ENCODE measurements around the gene EXOC2. TPM values are rescaled to one million over a fixed set of nuclear protein-coding genes. Genes with fewer than 3 reads are reported as not detected.
A peak's percentile ranks its signal among the peaks of the same experiment; 100 is the strongest.
"Not testable (repeated sequence)": the region's sequence is repeated elsewhere in the genome, so short reads cannot be mapped to it uniquely, and the experiment has no call there.

EXOC2 gene
- total RNA-seq, 1 experiment from 2014 or later: 62.2 TPM

DNA sequence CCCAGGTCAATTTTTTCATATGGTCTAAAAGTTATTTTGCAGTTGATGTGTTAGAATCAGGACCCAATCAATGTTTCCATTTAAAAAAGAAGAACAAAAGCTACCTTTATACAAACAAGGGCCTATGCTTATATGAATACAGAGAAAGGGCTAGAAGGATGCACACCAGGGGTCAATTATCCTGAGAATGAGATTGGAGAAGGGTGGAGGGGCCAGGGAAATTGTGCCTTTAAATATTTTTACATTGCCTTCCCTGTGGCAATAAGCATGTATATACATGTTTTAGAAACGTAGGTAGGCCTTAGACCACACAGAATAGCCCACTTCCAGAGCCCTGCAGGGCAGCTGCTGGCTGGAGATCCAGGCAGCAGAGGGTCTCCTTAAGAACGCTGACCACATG lies 12.7 kb downstream of the EXOC2 start:
- no peak for DNase-seq (ENCODE audit: low read depth)

DNA sequence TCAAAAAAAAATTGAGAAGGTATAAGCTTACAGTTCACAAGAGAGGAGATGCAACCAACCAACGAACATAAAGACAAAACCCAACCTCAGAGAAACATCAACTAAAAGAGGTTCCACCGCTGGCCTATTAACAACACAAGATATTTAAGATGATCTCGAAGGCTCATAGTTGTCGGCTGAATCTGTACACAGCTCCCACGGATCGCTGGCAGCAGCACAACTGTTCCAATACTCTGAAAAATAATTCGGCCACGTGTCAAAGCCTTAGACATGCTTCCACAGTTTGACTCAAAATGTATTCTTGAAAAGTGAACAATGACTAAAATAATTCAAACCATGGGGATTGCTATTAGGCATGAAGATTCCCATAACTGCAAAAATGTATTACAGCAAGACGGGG lies 13.7 kb downstream of the EXOC2 start:
- DNase-seq (ENCODE audit: low read depth): no peak

DNA sequence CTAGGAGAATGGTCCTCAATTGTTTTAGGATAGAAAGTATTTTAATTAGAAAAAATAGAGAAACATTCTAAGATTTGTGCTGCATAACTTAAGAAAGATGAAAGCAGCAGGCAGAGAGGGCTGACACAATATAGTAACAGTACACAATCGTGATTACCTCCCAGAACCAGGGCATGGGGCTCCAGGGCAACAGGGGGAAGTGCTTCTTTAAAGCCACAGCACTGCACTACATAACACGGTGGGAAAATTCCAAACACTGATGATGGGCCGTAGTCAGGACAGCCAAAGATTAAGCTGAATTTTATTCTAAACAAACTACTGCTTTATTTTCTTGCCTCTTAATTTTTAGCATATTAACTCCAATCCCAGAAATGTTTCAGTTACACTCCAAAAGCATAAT lies 14.4 kb downstream of the EXOC2 start:
- no peak for DNase-seq (ENCODE audit: low read depth)

DNA sequence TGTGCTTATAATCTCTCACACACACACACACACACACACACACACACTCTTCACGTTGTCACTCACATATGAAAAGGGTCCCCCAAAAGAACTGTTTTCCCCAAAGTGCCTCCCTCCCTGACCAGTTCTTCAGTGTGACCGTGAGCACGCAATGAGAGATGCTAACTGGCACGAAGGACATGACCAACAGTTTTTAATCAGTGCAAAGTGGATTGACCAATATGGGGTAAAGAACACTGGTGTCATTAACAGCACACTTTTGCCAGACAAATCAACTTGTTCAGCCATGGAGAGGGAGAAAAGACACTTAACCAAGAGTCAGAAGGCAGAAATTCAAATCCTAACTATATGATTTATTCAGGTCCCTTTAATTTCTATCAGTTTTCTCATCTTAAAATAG lies 15.0 kb downstream of the EXOC2 start:
- DNase-seq (ENCODE audit: low read depth): no peak

DNA sequence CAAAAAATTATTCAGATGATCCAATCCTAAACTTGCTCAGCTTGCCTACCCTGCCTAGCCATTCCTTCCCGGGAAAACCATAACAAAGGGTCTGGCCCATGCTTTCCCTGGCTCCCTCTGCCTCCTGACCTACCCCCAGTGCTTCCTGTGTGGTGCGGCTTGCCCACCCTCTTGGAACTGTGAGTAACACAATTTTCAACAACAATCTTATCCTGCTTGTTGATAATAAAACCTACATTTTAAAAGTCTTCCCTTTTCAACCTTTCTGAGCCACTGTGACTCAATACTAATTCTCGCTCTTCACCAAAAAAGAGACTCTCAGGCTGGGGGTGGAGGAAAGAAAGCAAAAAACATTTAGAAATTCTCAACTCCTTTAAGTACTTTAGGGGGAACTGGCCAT lies 18.0 kb downstream of the EXOC2 start:
- no peak for DNase-seq (ENCODE audit: low read depth)

DNA sequence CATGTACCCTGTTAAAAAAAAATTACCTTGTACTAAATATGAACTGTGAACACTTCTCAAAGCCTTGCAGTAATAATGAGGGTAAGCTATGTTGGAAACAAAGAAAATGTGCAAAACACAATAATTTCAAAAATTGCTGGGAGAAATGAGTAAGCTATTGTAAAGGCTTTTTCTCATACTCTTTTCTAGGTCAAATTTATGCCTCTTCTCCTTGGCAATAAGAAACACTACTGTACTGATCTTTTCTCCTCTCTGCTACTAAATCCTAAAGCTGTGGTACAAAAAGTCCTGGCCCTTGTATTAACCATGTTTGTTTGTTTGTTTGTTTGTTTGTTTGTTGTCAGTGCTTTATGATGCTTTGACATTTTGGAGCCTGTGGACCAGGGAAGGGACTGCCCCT lies 18.5 kb downstream of the EXOC2 start:
- no peak for DNase-seq (ENCODE audit: low read depth)

DNA sequence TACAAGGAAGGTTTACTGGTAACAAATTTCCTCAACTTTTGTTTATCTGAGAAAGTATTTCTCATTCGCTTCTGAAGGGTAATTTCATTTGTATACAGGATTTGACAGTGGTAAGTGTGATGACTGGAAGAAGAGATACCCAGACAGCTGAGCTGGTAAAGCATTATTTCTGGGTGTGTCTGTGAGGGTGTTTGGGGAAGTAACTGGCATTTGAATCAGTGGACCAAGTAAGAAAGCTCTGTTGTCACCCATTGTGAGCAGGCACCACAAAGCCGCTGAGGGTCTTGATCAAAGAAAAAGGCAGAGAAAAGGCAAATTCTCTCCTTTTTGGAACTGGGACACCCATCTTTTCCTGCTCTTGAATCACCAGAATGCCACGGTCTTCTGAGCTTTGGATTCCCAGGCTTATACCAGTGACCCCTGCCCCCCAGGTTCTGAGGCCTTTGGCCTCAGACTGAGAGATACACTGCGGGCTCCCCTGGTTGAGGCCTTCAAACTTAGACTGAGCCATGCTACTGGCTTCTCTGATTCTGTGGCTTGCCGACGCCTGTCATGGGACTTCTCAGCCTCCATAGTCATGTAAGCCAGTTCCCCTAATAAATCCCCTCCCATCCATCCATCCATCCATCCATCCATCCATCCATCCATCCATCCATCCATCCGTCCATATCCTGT lies 25.5 kb downstream of the EXOC2 start:
- DNase-seq (ENCODE audit: low read depth): no peak

DNA sequence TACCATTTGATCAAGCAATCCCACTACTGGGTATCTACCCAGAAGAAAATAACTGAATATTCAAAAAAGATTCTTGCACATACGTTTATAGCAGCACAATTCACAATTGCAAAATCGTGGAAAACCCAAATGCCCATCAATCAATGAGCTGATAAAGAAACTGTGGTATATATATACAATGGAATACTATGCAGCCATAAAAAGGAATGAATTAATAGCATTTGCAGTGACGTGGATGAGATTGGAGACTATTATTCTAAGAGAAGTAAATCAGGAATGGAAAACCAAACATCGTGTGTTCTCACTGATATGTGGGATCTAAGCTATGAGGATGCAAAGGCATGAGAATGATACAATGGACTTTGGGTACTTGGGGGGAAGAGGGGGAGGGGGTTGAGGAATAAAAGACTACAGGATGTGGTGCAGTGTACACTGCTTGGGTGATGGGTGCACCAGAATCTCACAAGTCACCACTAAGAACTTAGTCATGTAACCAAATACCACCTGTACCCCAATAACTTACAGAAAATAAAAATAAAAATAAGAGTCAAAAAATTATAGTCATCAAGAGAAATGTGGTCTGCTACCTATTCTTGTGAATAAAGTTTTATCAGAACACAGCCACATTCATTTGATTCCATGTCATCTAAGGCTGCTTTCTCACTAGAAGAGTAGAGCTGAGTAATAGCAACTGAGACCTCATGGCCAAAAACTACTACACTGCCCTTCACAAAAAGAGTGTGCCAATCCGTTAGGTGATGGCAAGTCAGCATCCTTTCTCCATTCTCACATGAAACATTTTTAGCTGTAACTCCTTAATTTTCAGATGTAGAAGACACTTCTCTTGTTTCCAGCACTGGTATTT lies 27.3 kb downstream of the EXOC2 start:
- DNase-seq (ENCODE audit: low read depth): no peak

DNA sequence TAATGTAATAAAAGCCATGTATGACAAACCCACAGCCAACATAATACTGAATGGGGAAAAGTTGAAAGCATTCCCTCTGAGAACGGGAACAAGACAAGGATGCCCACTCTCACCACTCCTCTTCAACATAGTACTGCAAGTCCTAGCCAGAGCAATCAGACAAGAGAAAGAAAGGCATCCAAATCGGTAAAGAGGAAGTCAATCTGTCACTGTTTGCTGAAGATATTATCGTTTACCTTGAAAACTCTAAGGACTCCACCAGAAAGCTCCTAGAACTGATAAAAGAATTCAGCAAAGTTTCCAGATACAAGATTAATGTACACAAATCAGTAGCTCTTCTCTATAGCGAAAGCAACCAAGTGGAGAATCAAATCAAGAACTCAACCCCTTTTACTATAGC lies 29.2 kb downstream of the EXOC2 start:
- not testable (repeated sequence) for DNase-seq (ENCODE audit: low read depth)

DNA sequence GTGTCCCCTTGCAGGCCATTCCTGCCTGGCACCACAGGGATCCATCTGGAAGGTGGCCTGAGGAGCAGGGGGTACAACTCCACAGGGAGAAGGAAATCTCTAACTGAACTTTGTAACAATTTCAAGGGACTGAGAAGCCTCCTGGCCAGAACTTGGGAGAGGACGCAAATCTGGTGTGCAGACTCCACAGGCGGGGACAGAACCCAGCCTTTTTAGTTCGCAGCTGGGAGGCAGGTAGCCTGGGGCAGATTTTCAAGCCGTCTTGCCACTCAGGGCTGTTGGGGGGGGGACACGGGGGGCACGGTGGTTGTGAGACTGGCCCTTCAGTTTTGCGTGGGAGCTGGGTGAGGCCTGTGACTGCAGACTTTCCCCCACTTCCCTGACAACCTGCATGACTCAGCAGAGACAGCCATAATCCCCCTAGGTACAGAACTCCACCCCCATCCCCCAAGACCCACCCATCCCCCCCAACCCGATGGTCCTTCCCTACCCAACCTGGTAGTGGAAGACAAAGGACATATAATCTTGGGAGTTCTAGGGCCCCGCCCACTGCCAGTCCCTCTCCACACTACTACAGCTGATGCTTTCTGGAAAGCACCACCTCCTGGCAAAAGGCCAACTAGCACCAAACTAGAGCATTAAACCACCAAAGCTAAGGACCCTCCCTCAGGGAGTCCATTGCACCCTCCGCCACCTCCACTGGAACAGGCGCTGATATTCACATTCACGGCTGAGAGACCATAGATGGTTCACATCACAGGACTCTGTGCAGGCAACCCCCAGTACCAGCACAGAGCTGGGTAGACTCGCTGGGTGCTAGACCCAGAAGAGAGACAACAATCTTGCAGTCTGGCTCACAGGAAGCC lies 33.0 kb downstream of the EXOC2 start:
- no peak for DNase-seq (ENCODE audit: low read depth)

DNA sequence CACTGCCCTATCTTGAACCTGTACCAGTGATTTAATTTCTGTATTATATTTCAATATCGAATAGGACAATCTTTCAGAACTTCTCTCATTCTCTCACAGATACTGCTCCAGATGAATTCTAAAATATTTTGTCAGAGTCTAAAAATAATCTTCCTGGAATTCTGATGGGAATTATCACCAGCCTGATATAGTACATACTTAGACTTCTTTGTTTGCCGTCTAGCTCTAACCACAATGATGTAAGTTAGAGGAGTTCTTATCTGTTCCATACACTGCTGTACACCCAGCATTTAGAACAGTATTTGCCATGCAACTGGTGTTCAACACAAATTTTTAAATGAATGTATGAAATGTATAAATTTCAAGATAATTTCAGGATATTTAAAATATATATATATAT lies 34.7 kb downstream of the EXOC2 start:
- no peak for DNase-seq (ENCODE audit: low read depth)

DNA sequence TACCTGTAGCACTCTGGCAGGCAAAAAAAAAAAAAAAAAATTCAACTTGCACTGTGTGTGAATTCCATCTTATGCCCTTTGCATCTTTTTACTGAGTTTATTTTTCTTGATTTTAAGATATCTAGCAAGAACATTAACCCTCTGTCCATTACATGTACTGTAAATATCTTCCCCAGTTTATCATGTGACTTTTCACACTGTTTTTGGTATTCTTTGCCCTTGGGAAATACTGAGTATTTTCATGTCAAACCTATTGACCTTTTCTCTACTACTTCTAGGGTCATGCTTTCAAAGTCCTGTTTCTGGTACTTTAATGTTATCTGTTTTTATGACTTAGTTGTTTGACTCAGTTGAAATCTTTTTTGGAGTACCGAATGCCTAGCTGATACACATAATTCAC lies 35.2 kb downstream of the EXOC2 start:
- DNase-seq (ENCODE audit: low read depth): no peak

DNA sequence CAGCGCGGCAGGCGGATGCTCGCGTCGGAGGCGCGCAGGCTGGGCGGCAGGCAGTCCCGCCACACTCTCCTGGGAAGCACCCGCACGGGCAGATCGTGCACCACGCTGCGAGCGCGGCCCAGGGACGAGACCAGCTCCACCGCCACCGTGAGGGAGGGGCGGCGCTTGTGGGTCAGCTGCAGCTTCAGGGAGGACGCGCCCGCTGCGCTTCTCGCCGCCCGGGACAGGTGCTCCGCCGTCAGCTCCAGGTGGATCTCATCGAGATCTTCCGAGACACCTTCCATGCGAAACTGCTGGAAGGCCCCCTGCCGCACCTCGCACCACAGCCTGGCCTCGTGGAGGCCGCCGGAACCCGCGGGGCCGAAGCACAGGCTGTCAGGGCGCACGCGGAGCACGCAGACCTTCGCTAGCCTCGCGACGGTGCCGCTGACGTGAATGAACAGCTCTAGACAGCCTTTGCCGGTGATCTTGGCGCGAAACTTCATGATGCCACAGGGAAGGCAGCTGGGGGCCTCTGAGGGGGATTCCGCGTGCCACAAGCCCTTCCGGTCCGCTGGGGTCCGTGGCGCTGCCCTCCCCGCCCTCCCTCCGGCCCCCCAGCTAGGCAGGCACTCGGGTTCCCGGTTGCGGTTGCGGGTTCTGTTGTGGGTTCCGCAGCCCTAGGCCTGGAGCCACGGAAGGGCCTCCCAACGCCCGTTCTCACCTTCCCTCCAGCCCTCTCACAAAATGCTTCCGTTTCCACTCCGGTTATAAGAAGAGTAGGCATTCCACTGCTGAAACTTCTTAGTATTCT lies 36.3 kb downstream of the EXOC2 start, which contains the start of gene HUS1B:
TSS of gene HUS1B (minus strand) at position 641 of the 793 bp plus-strand sequence. CDS start at position 485, 156 bp downstream.
- no peak for DNase-seq (ENCODE audit: low read depth)

DNA sequence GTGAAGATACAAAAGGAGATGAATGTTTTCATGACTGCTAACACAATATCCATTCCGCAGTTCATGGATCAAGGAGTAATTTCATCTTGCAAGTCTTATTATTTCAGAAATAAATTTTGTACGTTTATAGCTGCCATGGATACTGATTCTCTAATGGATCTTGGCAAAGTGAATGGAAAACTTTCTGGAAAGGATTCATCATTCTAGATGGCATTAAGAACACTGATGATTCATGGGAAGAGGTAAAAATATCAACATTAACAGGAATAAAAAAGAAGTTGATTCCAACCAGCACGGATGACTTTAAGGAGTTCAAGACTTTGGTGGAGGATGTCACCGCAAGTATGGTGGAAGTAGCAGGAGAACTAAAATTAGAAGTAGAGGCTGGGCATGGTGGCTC lies 38.8 kb downstream of the EXOC2 start:
- peak; percentile 22 for DNase-seq (ENCODE audit: low read depth)

DNA sequence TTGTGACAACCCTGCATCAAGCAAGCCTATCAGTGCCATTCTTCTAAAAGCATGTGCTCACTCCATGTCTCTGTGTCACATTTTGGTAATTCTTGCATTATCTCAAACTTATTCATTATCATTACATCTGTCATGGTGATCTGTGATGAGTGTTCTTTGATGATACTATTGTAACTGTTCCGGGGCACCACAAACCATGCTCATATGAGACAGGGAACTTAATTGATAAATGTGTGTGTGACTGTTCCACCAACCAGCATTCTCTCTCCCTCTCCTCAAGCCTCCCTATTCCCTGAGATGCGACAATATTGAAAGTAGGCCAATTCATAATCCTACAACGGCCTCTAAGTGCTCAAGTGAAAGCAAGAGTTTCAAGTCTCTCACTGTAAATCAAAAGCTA lies 40.1 kb downstream of the EXOC2 start:
- no peak for DNase-seq (ENCODE audit: low read depth)

DNA sequence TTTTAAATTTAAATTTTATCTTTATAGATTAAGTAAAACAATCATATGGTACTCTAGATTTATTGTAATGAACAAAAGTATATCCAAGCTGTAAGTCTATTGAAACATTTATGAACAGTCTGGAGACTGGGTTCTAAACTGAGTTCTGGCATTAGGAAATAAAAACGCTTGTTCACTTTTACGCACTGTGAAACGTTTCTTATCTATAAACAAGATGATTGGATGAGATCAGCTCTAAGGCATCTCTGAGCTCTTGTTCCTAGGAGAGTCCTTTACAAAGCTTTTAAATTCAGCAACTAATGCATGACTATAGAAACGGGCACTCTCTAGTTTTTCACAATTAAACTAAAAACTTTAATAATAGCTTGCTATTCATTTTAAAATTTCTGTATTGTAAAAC lies 42.8 kb downstream of the EXOC2 start:
- no peak for DNase-seq (ENCODE audit: low read depth)

DNA sequence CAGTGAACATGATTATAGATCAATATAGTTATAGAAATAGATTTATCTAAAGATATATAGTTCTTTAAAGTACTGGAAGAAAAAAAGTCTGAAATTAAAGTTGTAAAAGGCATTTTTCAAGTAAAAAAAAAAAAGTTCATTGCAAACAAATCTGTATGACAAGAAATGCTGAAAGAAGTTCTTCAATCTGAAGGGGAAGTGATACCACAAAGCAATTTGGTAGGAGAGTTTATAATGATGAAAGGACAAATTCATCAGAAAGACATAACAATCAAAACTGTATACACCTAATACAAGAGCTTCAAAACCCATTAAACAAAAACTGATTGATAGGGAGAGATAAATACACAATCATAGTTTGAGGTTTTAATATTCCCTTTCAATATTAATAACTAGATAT lies 50.1 kb downstream of the EXOC2 start:
- no peak for DNase-seq (ENCODE audit: low read depth)

DNA sequence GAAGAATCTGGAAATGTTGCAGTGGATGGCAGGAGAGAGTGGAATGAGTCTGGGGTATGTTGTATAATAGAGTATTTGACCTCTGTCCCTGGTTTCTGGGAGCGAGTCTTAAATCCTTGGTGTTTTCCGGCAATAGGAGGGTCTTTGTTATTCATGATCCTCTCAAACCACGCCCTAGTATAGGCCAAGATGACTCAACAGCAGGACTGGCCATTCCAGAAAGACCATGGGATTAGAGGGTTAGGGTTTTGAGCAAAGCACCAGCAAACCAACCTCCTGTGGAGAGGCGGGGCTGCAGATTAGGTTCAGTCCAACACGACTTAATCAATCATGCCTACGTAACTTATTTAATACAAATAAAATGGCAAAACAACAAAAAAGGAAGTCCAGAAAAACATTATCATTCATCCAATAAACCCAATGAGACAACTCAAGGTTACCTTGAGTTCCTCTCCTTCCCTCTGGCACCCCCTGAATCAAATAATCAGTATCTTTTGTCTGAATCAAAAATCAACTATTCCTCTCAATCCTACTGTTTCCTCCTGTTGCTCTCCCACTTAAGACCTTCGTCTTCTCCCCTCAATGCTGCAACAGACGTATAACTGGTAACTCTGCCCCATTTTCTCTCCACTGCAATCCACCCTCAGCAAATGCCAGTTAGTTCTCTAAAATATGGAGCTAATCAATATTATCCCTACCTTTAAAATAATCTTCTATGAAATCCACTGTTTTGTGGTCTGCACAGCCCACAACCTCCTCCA lies 51.5 kb downstream of the EXOC2 start:
- DNase-seq (ENCODE audit: low read depth): no peak

DNA sequence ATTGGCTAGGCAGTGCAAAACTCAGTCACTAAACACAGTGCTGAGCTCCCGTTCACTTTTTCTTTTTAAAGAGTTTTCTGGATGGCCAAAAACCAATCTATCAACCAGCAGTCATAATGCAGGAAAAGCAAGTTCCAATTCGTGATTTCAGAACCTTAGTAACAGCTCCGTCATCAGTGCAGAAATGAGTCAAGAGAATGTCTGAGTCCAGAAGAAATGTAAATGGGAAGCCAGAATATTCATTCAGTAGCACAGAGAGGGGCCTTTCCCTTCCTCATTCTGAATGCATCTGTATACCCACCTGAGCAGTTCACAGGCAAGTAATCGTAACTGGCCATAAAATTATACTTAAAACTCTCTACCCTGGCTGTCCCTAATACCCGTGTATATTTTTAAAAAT lies 56.5 kb downstream of the EXOC2 start:
- DNase-seq (ENCODE audit: low read depth): no peak

DNA sequence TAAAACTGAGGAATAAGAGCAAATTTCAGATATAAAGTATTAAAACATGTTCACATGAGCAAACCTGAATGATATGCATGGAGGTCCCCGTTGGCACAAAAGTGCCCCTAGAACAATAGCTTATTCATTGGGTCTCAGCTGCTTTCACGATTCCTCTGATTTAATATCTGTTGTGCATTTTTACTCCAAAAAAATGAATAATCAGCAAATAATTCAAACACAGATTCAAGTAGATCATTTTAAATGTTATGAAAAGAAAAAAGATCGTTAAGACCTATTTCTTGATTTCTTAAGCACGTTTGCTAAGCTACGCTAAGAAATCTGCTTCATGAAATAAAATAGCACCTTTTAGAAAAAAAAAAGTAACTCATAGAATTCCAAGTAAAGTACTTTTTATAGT lies 57.7 kb downstream of the EXOC2 start:
- no peak for DNase-seq (ENCODE audit: low read depth)

DNA sequence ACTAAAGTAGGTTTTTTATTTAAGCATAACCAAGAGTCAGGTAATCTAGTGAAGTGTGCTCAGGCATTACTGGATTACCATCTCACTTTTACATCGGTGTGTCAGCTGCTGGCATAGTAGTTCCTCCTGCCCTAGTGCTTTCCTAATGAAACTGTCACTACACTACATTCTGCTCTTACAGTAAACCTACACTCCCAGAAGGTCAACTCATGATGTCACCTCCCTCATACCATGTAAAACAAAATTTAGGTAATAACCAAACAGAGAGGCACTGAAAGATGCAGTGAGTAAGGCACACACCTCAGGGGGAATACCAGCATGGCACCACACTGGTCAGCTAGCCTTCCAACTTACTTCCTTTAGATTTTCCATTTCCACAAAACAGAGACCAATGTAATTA lies 59.3 kb downstream of the EXOC2 start:
- DNase-seq (ENCODE audit: low read depth): no peak
